ENCODE results near the gene PTPRK.

DNA sequence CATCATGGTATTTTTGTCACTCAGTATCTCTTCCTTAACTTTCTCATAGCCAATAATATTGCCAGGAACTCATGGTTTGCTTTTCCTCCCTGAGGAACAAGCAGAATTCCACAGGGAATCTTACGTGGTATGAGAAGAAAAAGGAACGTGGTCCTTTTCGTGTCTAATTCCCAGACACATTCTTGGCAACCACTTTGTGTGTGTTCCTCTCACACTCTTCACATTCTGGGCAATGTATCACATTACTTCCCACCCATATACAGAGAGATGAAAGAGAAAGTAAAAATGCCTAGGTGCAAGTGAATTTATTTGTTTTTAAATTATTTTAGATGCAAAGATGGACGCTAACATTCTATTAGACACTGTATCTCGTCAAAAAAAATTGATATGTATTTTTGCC lies 102.7 kb downstream of the PTPRK start:
- TF ChIP-seq POLR2A (IDR thresholded peaks at IDR 0.05; ENCODE audit: control extremely low read depth in 1 of 2, low read depth in 2 of 2, low read length in 2 of 2), result no peak
- no peak for TF ChIP-seq GABPA (IDR thresholded peaks at IDR 0.05; ENCODE audit: borderline replicate concordance, insufficient read depth, low read length)
